ENCODE data around the gene RIIAD1.

DNA sequence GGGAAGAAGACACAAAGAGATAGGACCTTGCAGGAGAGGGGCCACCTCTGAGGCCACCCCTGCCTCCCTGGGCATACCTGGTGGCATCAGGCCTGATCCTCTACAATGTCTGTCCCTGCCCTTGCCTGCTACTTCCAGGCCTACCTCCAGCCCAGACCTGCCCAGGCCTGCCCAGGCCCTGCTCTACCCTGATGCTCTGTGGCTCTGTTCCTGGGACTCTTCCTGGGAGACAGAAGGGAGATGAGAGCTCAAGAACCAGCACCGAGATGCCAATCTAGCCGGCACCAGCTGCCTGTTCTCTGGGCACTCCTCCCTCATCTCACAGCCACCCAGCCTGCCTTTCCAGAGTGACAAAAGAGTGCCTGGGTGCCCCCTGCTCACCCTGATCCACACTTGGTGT lies 7.4 kb upstream of the RIIAD1 start:
- TF ChIP-seq POLR2AphosphoS5 (IDR thresholded peaks at IDR 0.05) = no peak
- TF ChIP-seq, protein P1, sequence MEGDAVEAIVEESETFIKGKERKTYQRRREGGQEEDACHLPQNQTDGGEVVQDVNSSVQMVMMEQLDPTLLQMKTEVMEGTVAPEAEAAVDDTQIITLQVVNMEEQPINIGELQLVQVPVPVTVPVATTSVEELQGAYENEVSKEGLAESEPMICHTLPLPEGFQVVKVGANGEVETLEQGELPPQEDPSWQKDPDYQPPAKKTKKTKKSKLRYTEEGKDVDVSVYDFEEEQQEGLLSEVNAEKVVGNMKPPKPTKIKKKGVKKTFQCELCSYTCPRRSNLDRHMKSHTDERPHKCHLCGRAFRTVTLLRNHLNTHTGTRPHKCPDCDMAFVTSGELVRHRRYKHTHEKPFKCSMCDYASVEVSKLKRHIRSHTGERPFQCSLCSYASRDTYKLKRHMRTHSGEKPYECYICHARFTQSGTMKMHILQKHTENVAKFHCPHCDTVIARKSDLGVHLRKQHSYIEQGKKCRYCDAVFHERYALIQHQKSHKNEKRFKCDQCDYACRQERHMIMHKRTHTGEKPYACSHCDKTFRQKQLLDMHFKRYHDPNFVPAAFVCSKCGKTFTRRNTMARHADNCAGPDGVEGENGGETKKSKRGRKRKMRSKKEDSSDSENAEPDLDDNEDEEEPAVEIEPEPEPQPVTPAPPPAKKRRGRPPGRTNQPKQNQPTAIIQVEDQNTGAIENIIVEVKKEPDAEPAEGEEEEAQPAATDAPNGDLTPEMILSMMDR (IDR thresholded peaks at IDR 0.05) = no peak
